ENCODE results near the gene CHST10. TPM values are rescaled to one million over a fixed set of nuclear protein-coding genes. Genes with fewer than 3 reads are reported as not detected.

CHST10 gene
- total RNA-seq, 1 donor = 18.0 TPM

- no peak for DNase-seq (ENCODE audit: low read depth in 2 of 3, low spot score in 2 of 3)
Measured at GRCh38 chr2:100416397-100416934, 1.0 kb downstream of the CHST10 start.

GRCh38 chr2:100413571-100413970 is 3.9 kb downstream of the CHST10 start:
- no peak for DNase-seq (ENCODE audit: low read depth in 2 of 3, low spot score in 2 of 3)

- DNase-seq (ENCODE audit: low read depth in 2 of 3, low spot score in 2 of 3) = no peak
Measured at GRCh38 chr2:100412881-100413321, 4.6 kb downstream of the CHST10 start.

- no peak for DNase-seq (ENCODE audit: low read depth in 2 of 3, low spot score in 2 of 3)
Measured at GRCh38 chr2:100412466-100412865, 5.0 kb downstream of the CHST10 start.

GRCh38 chr2:100411841-100412292 is 5.6 kb downstream of the CHST10 start:
- DNase-seq (ENCODE audit: low read depth in 2 of 3, low spot score in 2 of 3) = no peak

GRCh38 chr2:100409975-100410647 is 7.4 kb downstream of the CHST10 start:
- DNase-seq (ENCODE audit: low read depth in 2 of 3, low spot score in 2 of 3) = no peak

GRCh38 chr2:100409461-100409860 is 8.0 kb downstream of the CHST10 start:
- no peak for DNase-seq (ENCODE audit: low read depth in 2 of 3, low spot score in 2 of 3)

GRCh38 chr2:100408941-100409340 is 8.5 kb downstream of the CHST10 start:
- DNase-seq (ENCODE audit: low read depth in 2 of 3, low spot score in 2 of 3) = no peak

- DNase-seq (ENCODE audit: low read depth in 2 of 3, low spot score in 2 of 3) = no peak
Measured at GRCh38 chr2:100408104-100408503, 9.4 kb downstream of the CHST10 start.

GRCh38 chr2:100407563-100407962 is 9.9 kb downstream of the CHST10 start:
- DNase-seq (ENCODE audit: low read depth in 2 of 3, low spot score in 2 of 3) = no peak

GRCh38 chr2:100407073-100407472 is 10.4 kb downstream of the CHST10 start:
- no peak for DNase-seq (ENCODE audit: low read depth in 2 of 3, low spot score in 2 of 3)

- no peak for DNase-seq (ENCODE audit: low read depth in 2 of 3, low spot score in 2 of 3)
Measured at GRCh38 chr2:100406120-100406508, 11.4 kb downstream of the CHST10 start.

GRCh38 chr2:100405403-100406119 is 11.9 kb downstream of the CHST10 start:
- no peak for DNase-seq (ENCODE audit: low read depth in 2 of 3, low spot score in 2 of 3)

GRCh38 chr2:100404411-100404810 is 13.1 kb downstream of the CHST10 start:
- no peak for DNase-seq (ENCODE audit: low read depth in 2 of 3, low spot score in 2 of 3)

- DNase-seq (ENCODE audit: low read depth in 2 of 3, low spot score in 2 of 3) = no peak
Measured at GRCh38 chr2:100403722-100404121, 13.7 kb downstream of the CHST10 start.

GRCh38 chr2:100401268-100401667 is 16.2 kb downstream of the CHST10 start:
- DNase-seq (ENCODE audit: low read depth in 2 of 3, low spot score in 2 of 3) = no peak

GRCh38 chr2:100399714-100400113 is 17.8 kb downstream of the CHST10 start:
- DNase-seq (ENCODE audit: low read depth in 2 of 3, low spot score in 2 of 3) = no peak

GRCh38 chr2:100397976-100398375 is 19.5 kb downstream of the CHST10 start:
- no peak for DNase-seq (ENCODE audit: low read depth in 2 of 3, low spot score in 2 of 3)

- no peak for DNase-seq (ENCODE audit: low read depth in 2 of 3, low spot score in 2 of 3)
Measured at GRCh38 chr2:100397118-100397860, 20.2 kb downstream of the CHST10 start.

- no peak for DNase-seq (ENCODE audit: low read depth in 2 of 3, low spot score in 2 of 3)
Measured at GRCh38 chr2:100396483-100396882, 21.0 kb downstream of the CHST10 start.
